ENCODE measurements around the gene DNASE1L3.

DNA sequence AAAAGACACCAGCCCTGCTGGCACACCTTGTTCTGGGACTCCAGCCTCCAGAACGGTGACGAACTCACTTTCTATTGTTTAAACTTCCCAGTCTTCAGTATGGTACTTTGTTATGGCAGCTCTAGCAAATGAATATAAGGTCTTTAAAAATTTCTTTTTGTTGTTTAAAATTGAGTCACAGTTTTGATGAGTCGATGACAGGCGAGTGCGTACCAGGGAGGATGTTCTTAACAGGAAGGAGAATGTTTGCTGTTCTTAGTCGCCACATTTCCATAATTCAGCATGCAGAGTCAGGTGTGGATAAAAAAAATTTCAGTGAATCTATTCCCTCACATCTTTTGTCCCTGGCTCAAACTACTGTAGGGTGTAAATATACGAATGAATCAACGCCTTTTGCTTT is 12.4 kb downstream of the DNASE1L3 start:
- TF ChIP-seq EZH2 (IDR thresholded peaks at IDR 0.05; ENCODE audit: insufficient read depth, poor library complexity, severe bottlenecking) (no peak), EZH2phosphoT487 (IDR thresholded peaks at IDR 0.05; ENCODE audit: insufficient read depth, low read depth) (no peak)
